Activated naive CD4-positive, alpha-beta T cell treated with anti-CD3 and anti-CD28 coated beads, Interleukin-2, amount 50 U/mL, for 72 hours (primary cell): ENCODE data around the gene CCR5AS.
"Not testable (repeated sequence)": the region's sequence is repeated elsewhere in the genome, so short reads cannot be mapped to it uniquely, and the experiment has no call there.

ENCODE experiments used
- ATAC-seq, 2 donors: fragments of 150-1000 bp; cut with Tn5 transposase; 2 replicates each; pipeline ENCODE4 v1.10.0; 2021; ENCODE audit warnings: mild to moderate bottlenecking in 2 of 2, moderate library complexity in 2 of 2
- DNase-seq, 2 donors: peaks; one replicate each; pipeline ENCODE4 v3.0.0; 2021 to 2022; ENCODE audit warnings: low spot score in 2 of 2
- H3K27ac Mint-ChIP-seq, 2 donors: one replicate each; pipeline ENCODE4 v1.8.0; 2022; ENCODE audit warnings: mild to moderate bottlenecking in 2 of 2, mixed read lengths in 2 of 2
- H3K36me3 Mint-ChIP-seq, 2 donors: one replicate each; pipeline ENCODE4 v1.8.0; 2022; ENCODE audit warnings: mixed read lengths in 2 of 2
- H3K9me3 Mint-ChIP-seq, 2 donors: one replicate each; pipeline ENCODE4 v1.8.0; 2022; ENCODE audit warnings: mixed read lengths in 2 of 2

Gene CCR5AS

DNA sequence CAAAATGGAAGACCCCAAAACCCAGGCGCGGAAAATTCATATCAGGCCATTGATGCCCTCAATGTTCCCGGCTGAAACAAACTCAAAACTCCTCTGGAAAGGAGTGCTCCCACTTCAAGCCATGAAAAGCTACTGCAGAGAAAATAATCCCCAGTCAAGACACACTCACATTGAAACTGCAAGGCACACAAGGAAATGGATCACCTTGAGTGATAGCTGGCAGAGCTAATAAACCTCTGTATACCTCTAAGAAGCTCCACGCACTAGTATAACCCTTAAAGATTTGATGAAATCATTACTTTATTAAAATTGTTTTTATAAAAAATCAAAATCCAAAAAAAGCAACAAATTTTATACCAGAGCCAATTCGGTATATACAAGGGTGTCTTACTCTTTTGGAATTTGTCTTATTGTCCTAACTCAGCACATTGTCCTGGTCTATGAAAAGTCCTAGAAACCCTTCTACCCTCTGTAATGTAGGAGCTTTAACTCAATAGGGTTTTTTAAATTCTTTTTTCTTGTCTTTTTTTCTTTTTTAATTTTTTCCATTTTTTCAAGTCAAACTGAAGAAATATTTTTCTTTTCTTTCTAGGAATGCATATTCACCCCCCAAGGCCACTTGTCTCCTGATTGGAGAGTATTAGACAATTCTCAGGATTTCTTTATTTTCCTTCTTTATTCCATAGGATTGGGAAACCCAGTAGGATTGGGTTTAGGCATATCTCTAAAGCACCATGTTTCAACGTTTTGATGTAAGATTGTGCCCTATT is 8.5 kb downstream of the CCR5AS start:
- Mint-ChIP-seq H3K9me3 (no peaks in the 10 kb centered on the region), H3K27ac (no peak overlapping the region), H3K36me3 (no peaks in the 10 kb centered on the region)
- no peak for ATAC-seq
- DNase-seq = no peak

DNA sequence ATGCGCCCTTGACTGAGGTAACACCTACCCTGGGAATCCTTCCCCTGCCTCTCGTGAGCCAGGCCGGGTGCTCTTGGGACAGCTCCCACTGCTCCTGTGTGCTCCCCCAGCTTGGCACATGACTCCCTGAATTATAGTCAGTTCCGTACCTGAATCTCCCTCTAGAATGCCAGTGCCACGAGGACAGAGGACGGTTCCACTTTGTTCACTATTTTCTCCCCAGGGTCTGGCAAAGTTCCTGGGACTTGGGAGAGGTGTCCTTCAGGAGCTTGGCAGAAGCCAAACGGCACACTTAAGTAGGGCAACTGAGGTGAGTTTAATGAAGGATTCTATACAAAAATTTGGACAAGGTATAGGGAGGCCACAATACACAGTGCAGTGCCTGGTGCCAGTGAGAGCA is 9.8 kb downstream of the CCR5AS start:
- H3K27ac Mint-ChIP-seq = peak overlapping the region in 1 of 2 donors; percentile 45
- ATAC-seq (no peak), DNase-seq (no peak)
- no peaks in the 10 kb centered on the region for H3K9me3 Mint-ChIP-seq
- no peaks in the 10 kb centered on the region for H3K36me3 Mint-ChIP-seq

DNA sequence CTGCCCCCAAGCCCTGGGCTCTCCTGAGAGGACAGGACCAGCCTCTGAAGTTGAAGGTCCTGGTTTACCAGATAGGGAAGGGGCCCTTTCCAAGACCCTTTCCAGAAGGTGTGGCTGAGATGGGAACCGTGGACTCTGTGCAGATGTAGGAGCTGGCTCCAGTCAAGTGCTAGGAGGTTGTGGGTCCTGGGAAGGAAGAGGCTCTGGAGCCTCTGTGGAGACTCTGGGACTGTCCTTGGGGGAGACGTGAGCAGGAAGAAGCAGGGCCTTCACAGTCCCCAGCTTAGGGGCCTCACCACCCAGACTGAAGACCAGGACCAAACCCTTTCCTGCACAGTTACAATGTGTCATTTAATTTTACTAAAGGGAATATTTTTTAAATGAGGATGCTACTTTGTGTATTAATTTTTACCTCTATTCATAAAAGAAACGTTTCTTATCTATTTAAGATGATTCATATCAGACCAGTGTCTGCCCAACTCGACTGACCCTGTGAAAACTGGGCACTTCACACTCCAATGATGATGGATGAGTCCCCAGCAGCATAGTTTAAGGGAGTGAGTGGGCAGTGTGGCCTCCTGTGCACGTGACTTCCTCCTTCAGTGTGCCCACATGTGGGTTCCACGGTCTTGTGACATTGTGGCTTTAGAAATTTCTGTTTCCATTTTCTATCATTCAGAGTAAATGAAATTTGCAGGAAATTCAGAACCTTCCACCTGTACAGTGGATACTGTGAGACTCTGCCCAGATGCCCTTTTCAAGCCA is 10.9 kb downstream of the CCR5AS start:
- Mint-ChIP-seq H3K27ac (no peak overlapping the region), H3K9me3 (no peaks in the 10 kb centered on the region), H3K36me3 (no peaks in the 10 kb centered on the region)
- DNase-seq (no peak), ATAC-seq (peak in 1 of 2 donors; percentile 64)

DNA sequence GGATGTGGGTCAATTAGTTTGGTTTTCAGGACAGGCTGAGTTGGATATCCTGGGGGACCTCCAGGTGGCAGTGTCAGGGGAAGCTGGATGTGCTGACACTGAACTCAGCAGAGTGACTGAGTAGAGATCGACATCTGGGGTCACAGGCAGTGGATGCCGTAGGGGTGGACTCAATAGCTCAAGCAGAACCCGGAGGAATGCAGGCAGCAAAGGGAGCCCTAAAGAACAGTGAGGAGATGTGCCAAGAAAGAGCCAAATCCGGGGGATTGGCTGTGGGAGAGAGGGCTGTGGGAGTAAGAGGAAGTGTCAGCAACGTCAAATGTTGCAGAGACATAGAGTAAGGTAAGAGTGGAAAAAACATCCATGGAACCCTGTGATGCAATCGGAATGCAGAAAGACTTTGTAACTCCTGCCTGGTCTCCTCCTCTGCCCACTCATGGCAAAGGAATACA is 11.6 kb downstream of the CCR5AS start:
- DNase-seq (no peak), ATAC-seq (no peak)
- Mint-ChIP-seq H3K27ac (no peak overlapping the region), H3K9me3 (no peaks in the 10 kb centered on the region), H3K36me3 (no peaks in the 10 kb centered on the region)

DNA sequence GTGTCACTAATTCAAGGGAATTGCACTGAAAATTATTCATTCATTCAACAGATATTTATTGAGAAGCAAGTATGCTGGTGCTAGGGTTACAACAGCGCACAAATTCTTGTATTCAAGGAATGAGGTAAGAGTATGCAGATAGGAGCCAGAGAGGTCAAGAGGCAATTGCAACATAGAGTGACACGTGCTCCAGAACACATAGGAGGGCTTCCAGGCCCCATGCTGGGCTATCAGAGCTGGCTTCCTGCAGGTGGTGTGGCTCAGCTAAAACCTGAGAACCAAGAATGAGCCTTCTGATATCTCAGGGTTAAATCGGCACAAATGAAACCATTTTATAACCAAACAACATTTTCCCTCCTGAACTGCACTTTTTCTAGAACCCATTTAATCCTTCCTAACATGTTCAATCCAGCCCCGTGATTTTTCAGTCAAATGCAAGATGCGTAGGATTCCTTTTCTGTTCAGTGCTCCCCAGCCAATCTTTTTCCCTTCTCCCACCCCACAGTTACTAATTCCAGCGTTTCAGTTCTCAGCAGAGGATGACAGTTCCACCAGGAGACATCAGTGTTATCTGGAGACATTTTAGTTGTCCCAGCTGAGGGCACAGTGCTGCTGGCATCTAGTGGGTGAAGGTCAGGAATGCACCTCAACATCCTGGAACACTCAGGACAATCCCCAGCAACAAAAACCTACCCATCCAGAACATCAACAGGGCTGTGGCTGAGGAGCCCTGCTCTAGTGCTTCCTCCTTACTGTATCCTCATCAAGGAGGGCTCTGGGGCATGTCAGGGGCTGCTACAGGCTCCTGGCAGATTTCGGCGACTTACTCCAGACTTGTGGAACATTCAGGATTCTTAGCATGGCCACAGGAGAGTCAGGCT is 13.1 kb downstream of the CCR5AS start:
- DNase-seq = no peak
- H3K9me3 Mint-ChIP-seq = no peaks in the 10 kb centered on the region

DNA sequence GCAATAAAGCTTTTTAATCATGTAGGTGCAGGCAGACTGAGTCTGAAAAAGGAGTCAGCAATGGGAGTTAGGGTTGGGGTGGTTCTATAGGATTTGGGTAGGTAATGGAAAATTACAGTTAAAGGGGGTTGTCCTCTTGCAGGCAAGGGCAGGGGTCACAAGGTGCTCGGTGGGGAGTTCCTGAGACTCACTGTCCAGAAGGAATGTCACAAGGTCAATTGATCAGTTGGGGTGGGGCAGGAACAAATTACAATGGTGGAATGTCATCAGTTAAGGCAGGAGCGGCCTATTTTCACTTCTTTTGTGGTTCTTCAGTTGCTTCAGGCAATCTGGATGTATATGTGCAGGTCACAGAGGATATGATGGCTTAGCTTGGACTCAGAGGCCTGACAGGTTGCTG is 13.9 kb downstream of the CCR5AS start:
- Mint-ChIP-seq H3K27ac (no peak overlapping the region), H3K36me3 (no peaks in the 10 kb centered on the region), H3K9me3 (no peaks in the 10 kb centered on the region)
- no peak for DNase-seq
- ATAC-seq = no peak

More for the DNA sequence above, 13.1 kb downstream of the CCR5AS start:
- ATAC-seq = no peak
- H3K27ac Mint-ChIP-seq = no peak overlapping the region
- H3K36me3 Mint-ChIP-seq = no peaks in the 10 kb centered on the region

DNA sequence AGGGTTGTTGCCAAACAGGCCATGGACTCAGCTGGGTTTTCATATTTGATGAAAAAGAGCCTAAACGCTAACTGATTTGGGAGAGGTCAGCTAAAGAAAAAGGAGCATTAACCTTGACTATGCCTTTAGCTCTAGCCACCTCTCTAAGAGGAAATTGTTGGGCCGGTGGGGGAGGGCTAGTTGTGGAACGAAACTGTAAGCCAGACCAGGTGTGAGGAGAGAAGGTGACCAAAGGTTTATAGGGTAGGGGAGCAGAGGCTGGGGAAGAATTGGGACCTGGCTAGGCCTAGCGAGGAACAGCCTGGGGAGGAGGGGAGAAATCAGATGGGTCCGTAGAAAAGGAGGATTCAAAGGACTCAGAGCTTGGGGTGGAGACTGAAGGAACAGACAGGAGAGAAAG is 15.3 kb downstream of the CCR5AS start:
- H3K27ac Mint-ChIP-seq, DNase-seq, H3K36me3 Mint-ChIP-seq, H3K9me3 Mint-ChIP-seq, ATAC-seq: not testable (repeated sequence)

DNA sequence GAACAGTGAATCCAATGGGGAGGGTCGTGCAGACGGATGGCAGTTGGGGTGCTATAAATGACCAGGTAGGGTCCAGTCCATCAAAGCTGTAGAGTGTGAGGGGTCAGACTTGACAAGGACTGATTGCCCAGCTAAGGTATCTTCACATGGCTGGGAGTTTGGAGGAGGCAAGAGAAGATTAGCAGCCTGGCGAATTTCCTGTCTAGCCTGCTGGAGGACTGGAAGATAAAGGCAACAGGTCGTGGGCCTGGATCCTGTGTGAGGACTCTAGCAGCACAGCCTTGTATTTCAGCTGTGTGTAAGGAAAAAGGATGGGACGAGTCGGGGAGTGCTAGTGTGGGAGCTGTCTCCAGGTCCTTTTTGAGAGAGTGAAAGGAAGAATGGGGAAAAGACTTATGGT is 17.6 kb downstream of the CCR5AS start:
- H3K36me3 Mint-ChIP-seq = no peaks in the 10 kb centered on the region
- no peak for ATAC-seq

DNA sequence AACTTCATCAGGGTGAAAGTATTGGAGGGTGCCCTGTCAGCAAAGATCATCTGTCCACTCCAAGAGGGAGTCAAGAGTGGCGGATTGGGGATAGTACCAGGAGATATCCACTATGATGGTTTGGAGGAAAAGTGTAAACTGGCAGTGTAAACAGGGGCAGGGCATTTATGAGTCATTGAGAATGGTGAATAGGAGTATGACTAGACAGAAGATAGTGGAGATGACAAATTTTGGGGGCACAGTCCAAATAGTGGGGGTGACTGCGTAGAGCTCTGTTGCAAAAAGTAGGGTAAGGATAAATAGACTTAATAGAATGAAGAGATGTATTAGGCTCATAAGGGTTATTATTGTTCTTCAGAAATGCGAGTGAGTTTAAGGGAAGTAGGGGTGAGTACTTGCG is 18.0 kb downstream of the CCR5AS start:
- not testable (repeated sequence) for H3K36me3 Mint-ChIP-seq, H3K9me3 Mint-ChIP-seq, ATAC-seq, DNase-seq, H3K27ac Mint-ChIP-seq

More for the DNA sequence above, 17.6 kb downstream of the CCR5AS start:
- H3K9me3 Mint-ChIP-seq = no peaks in the 10 kb centered on the region
- no peak overlapping the region for H3K27ac Mint-ChIP-seq
- DNase-seq = no peak

DNA sequence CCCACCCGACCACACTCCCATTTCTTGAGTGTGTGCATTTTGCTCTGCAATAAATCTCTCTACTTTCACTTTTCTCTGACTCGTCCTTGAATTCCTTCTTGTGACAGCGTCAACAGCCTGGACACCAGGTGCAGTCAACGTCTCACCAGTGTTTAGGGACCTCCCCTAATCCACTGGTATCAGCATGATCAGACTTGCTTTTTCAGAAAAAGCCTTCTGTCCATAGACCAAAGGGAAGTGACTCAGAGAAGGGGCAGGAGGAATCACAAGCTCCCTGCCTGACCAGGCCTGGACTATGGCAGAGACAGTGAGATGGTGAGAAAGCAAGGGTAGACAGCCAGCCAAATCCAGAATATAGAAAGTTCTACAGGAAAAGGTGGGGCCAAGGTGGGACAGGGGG is 20.7 kb downstream of the CCR5AS start:
- no peaks in the 10 kb centered on the region for H3K36me3 Mint-ChIP-seq
- H3K27ac Mint-ChIP-seq = no peak overlapping the region
- DNase-seq (no peak), ATAC-seq (peak; percentile 24 to 90)
- no peaks in the 10 kb centered on the region for H3K9me3 Mint-ChIP-seq

DNA sequence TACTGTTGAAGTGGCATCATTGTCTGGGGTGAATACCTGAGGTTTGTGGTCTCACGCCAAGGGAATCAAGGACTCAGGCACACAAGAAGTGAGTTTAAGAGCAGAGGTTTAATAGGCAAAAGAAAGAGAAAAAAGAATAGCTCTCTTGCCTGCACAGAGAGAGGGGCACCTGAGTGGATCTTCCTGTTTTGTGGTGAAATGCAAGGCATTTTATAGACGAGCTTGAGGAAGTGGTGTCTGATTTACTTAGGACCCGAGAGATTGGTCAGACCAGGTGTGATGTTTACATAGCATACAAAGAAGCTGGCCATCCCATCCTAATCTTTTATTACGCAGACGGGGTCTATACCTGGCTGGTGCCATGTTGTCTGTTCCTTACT is 22.9 kb downstream of the CCR5AS start:
- DNase-seq (no peak), ATAC-seq (no peak)
- Mint-ChIP-seq H3K9me3 (no peaks in the 10 kb centered on the region), H3K36me3 (no peaks in the 10 kb centered on the region), H3K27ac (no peak overlapping the region)

DNA sequence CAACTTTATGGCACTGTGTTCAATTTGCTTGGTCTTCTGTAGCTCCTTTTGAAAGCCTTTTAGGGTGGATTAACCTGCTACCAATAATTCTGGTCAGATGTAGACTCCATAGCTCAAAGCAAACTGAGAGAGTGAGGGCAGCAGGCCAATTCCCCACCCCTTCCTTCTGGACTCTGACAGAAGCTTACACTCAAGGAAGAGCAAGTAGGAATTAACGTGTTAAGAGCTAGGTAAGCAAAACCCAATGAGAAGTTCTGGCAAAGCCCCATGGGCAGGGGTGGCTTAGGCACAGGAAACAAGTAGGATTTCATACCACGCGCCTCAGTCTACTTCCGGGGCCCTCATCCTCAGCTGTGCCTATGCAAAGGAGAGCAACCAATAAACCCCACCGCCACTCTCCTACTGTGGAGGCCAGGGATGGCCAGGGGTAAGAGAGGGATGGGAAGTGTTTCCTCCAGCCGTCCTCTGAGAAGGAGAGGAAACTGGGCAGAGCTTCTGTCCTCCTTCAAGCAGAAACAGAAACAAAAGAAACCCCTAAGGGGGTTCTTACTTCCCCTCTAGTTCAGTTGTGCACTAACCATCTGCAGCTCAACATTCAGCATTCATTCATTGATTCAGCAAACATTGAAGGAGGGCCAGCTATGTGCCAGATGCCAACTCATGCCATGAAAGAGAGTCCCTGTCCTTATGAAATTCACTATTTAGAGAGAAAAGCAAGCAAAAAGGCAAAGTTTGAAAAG is 23.5 kb downstream of the CCR5AS start:
- H3K36me3 Mint-ChIP-seq = no peaks in the 10 kb centered on the region
- no peak overlapping the region for H3K27ac Mint-ChIP-seq
- H3K9me3 Mint-ChIP-seq = no peaks in the 10 kb centered on the region
- ATAC-seq (no peak), DNase-seq (no peak)

DNA sequence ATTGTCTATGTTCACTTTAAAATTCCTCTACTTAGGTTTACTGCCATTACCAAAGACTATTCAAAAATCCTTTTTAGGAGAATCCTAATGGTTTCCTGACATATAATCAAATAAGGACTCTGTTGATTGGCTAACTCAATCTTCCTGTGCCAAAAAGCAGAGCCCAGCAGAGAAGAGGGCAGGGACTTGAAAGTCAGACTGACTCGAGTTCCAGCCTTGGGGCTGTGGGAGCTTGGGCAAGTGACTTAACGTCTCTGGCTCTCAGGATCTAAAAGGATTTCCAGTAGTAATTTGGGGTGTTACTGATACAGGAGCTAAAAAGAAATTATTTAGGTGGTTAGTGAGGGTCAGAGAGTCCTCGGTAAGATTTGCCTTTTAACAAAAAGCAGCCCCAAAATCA is 25.2 kb downstream of the CCR5AS start:
- Mint-ChIP-seq H3K9me3 (no peaks in the 10 kb centered on the region), H3K27ac (no peak overlapping the region), H3K36me3 (no peaks in the 10 kb centered on the region)
- ATAC-seq = no peak
- DNase-seq = no peak

DNA sequence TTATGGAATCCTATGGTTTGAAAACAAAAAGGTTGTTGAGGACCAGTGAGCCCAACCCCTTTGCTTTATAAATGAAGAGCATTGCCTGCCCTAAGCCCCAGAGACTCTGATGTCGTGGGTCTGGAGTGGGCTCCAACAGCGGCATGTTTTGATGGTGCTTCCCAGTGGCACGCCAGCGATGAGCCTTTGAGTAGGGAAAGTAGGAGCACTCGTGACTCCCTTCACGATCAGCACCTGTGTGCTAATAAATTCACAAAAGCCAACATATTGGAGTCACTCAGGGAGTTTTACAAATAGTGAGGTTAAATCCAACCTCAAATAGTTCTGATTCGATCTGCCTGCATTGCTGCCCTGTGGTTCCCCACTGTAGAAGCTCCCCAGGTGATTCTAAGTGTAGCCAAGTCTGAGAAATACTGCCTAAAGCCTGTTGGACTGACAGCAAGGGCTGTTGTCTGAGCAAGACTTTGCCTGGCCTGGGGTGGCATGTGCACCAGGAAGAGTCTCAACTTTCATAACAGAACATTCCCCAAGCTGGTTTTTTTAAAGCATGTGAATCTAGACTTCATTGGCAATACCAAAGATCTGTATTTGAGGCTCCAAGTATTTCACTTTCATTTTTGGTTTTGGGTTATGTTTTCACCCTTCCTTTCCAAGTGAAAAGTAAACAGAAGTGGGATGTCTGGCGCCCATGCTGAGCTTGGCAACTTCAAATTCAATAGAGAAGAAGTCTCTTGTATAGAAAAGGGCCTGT is 26.2 kb downstream of the CCR5AS start:
- Mint-ChIP-seq H3K9me3 (no peaks in the 10 kb centered on the region), H3K36me3 (no peaks in the 10 kb centered on the region), H3K27ac (no peak overlapping the region)
- DNase-seq (no peak), ATAC-seq (no peak)

DNA sequence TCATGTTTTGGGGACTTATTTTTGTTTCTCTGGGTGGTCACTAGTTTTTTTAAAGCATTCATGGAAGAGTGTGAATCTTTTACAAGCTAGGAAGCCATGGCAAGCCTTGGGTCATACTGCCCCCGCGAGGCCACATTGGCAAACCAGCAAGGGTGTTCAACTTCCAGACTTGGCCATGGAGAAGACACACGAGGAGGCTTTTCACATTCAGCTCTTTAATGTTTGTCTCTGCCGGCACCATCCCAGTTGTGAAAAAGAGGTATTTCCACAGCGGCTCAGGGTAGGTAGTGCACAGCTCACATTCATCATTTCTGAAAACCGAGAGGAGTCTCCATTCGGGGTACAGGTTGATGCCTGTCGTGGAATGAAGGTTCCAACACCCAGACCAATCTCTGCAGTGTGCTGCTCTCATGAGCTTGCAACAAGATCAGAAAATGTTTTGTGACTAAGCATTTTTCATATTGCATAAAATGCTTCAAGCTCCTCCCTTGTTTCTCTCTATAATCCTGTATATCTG is 28.4 kb downstream of the CCR5AS start:
- peak; percentile 39 to 58 for ATAC-seq
- Mint-ChIP-seq H3K27ac (peak overlapping the region in 1 of 2 donors; percentile 10), H3K9me3 (no peaks in the 10 kb centered on the region), H3K36me3 (no peaks in the 10 kb centered on the region)
- DNase-seq = peak in 1 of 2 donors; percentile 74

DNA sequence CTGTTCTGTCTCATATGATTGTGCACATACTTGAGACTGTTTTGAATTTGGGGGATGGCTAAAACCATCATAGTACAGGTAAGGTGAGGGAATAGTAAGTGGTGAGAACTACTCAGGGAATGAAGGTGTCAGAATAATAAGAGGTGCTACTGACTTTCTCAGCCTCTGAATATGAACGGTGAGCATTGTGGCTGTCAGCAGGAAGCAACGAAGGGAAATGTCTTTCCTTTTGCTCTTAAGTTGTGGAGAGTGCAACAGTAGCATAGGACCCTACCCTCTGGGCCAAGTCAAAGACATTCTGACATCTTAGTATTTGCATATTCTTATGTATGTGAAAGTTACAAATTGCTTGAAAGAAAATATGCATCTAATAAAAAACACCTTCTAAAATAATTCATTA is 31.1 kb downstream of the CCR5AS start:
- DNase-seq (no peak), ATAC-seq (no peak)
- no peak overlapping the region for H3K27ac Mint-ChIP-seq
- no peaks in the 10 kb centered on the region for H3K36me3 Mint-ChIP-seq
- no peaks in the 10 kb centered on the region for H3K9me3 Mint-ChIP-seq
